Karpas-422 (cell line): ENCODE results near the gene SPSB2. TPM values are rescaled to one million over a fixed set of nuclear protein-coding genes. Genes with fewer than 3 reads are reported as not detected.
A peak's percentile ranks its signal among the peaks of the same experiment; 100 is the strongest.
"Not testable (repeated sequence)": the region's sequence is repeated elsewhere in the genome, so short reads cannot be mapped to it uniquely, and the experiment has no call there.

Experiments
- DNase-seq: peaks from one replicate; pipeline ENCODE4 v3.0.0-alpha.2; 2015
- H2AFZ ChIP-seq: fragments of 200-600 bp; sonication (generic); 2 replicates; pipeline ENCODE4 v1.6.1; 2014; ENCODE audit warnings: antibody characterized with exemption, low read length, mixed read lengths
- H3K27ac ChIP-seq: fragments of 200-600 bp; sonication (generic); 2 replicates; pipeline ENCODE4 v1.5.1; 2014; ENCODE audit warnings: mild to moderate bottlenecking, low read length, moderate library complexity
- H3K27me3 ChIP-seq: fragments of 200-600 bp; sonication (generic); 2 replicates; pipeline ENCODE4 v1.6.1; 2014; ENCODE audit warnings: low read length, mixed read lengths
- H3K36me3 ChIP-seq: fragments of 200-600 bp; sonication (generic); 2 replicates; pipeline ENCODE4 v1.6.1; 2014; ENCODE audit warnings: low read length, mixed read lengths; ENCODE audit not compliant: insufficient read depth
- H3K4me1 ChIP-seq: fragments of 200-600 bp; sonication (generic); 2 replicates; pipeline ENCODE4 v1.6.1; 2014; ENCODE audit warnings: mild to moderate bottlenecking, low read length, mixed read lengths
- H3K4me2 ChIP-seq: fragments of 200-600 bp; sonication (generic); 2 replicates; pipeline ENCODE4 v1.6.1; 2014; ENCODE audit warnings: low read length, low read depth, mild to moderate bottlenecking; ENCODE audit not compliant: poor library complexity, severe bottlenecking
- H3K4me3 ChIP-seq: fragments of 200-600 bp; sonication (generic); 2 replicates; pipeline ENCODE4 v1.5.1; 2014; ENCODE audit warnings: mild to moderate bottlenecking, antibody characterized with exemption, low read length, mixed read lengths
- H3K79me2 ChIP-seq: fragments of 200-600 bp; sonication (generic); 2 replicates; pipeline ENCODE4 v1.6.1; 2014; ENCODE audit warnings: mild to moderate bottlenecking, low read length, mixed read lengths
- H3K9ac ChIP-seq: fragments of 200-600 bp; sonication (generic); 2 replicates; pipeline ENCODE4 v1.6.0; 2014; ENCODE audit warnings: low read length
- H3K9me2 ChIP-seq: fragments of 200-600 bp; sonication (generic), shearing (Covaris generic); replicated peaks from 2 replicates; pipeline ENCODE4 v1.6.0; 2014; ENCODE audit warnings: mild to moderate bottlenecking, low read length, moderate library complexity; ENCODE audit not compliant: insufficient read depth
- H3K9me3 ChIP-seq: fragments of 300-700, 200-600 bp; sonication (generic); 2 replicates; pipeline ENCODE4 v1.6.1; 2014; ENCODE audit warnings: low read length, mixed read lengths
- H4K20me1 ChIP-seq: fragments of 200-600 bp; sonication (generic); 2 replicates; pipeline ENCODE4 v1.6.1; 2014; ENCODE audit warnings: mild to moderate bottlenecking, antibody characterized with exemption, low read length, low read depth; ENCODE audit not compliant: insufficient read depth
- total RNA-seq: library from RNA; depleted of rRNA; stranded (reverse); fragments of >200 nt; shearing (Covaris generic); gene quantifications from 2 replicates; pipeline ENCODE4 v1.2.3, GENCODE V29; 2014; ENCODE audit warnings: low replicate concordance

SPSB2 gene
- total RNA-seq, 1 experiment from 2014 or later = 5.9 TPM

GRCh38 chr12:6891646-6892001 is 18.5 kb upstream of the SPSB2 start:
- Histone ChIP-seq H3K9ac (peak overlapping the region; percentile 64), H3K4me2 (peak overlapping the region; percentile 68), H3K27ac (no peak overlapping the region), H2AFZ (peak overlapping the region; percentile 93; the same call in 1 of the 2 replicates), H3K36me3 (peaks cover 4% of the 10 kb centered on the region; the same call in 1 of the 2 replicates), H4K20me1 (no peaks in the 10 kb centered on the region), H3K4me3 (peak overlapping the region; percentile 57; the same call in 1 of the 2 replicates), H3K4me1 (peaks cover 14% of the 10 kb centered on the region), H3K9me2 (no peaks in the 10 kb centered on the region), H3K9me3 (no peaks in the 10 kb centered on the region), H3K27me3 (no peaks in the 10 kb centered on the region), H3K79me2 (no peaks in the 10 kb centered on the region)
- DNase-seq = no peak

- peak overlapping the region; percentile 57 for H3K4me3 ChIP-seq
- H3K36me3 ChIP-seq = peaks cover 4% of the 10 kb centered on the region; the same call in 1 of the 2 replicates
- peak overlapping the region; percentile 93; the same call in 1 of the 2 replicates for H2AFZ ChIP-seq
- H3K4me1 ChIP-seq = peaks cover 14% of the 10 kb centered on the region
- no peaks in the 10 kb centered on the region for H4K20me1 ChIP-seq
- H3K9me3 ChIP-seq = no peaks in the 10 kb centered on the region
- H3K27ac ChIP-seq = peak overlapping the region; percentile 87
- peak; percentile 99 for DNase-seq
- H3K27me3 ChIP-seq = no peaks in the 10 kb centered on the region
- H3K79me2 ChIP-seq = no peaks in the 10 kb centered on the region
- H3K9ac ChIP-seq = peak overlapping the region; percentile 67
- H3K4me2 ChIP-seq = peak overlapping the region; percentile 68
- H3K9me2 ChIP-seq = no peaks in the 10 kb centered on the region
Measured at GRCh38 chr12:6890789-6891645, 17.9 kb upstream of the SPSB2 start.

- H3K9me3 ChIP-seq, H3K36me3 ChIP-seq, H4K20me1 ChIP-seq, H3K27me3 ChIP-seq, DNase-seq, H3K9me2 ChIP-seq, H3K79me2 ChIP-seq, H2AFZ ChIP-seq: not testable (repeated sequence)
- Histone ChIP-seq H3K4me2 (peak overlapping the region; percentile 68), H3K9ac (peak overlapping the region; percentile 67; the same call in 1 of the 2 replicates), H3K27ac (peak overlapping the region; percentile 87), H3K4me3 (peak overlapping the region; percentile 55; the same call in 1 of the 2 replicates), H3K4me1 (peaks cover 14% of the 10 kb centered on the region)
Measured at GRCh38 chr12:6889775-6890573, 16.9 kb upstream of the SPSB2 start.

- H3K9me2 ChIP-seq, H3K4me3 ChIP-seq, DNase-seq: not testable (repeated sequence)
Measured at GRCh38 chr12:6888794-6889193, 15.7 kb upstream of the SPSB2 start.

GRCh38 chr12:6888360-6888759 is 15.3 kb upstream of the SPSB2 start:
- Histone ChIP-seq H3K9me2 (no peaks in the 10 kb centered on the region), H3K4me1 (peaks cover 14% of the 10 kb centered on the region), H3K79me2 (no peaks in the 10 kb centered on the region), H4K20me1 (no peaks in the 10 kb centered on the region), H3K4me3 (no peak overlapping the region), H3K36me3 (peaks cover 17% of the 10 kb centered on the region; the same call in 1 of the 2 replicates), H3K27ac (no peak overlapping the region), H2AFZ (no peak overlapping the region), H3K9me3 (no peaks in the 10 kb centered on the region), H3K27me3 (no peaks in the 10 kb centered on the region), H3K4me2 (no peak overlapping the region), H3K9ac (no peak overlapping the region)
- no peak for DNase-seq

More at GRCh38 chr12:6888794-6889193, 15.7 kb upstream of the SPSB2 start:
- not testable (repeated sequence) for H3K27me3 ChIP-seq, H3K4me2 ChIP-seq, H3K27ac ChIP-seq, H4K20me1 ChIP-seq, H2AFZ ChIP-seq, H3K9ac ChIP-seq, H3K9me3 ChIP-seq, H3K79me2 ChIP-seq
- H3K36me3 ChIP-seq = peaks cover 13% of the 10 kb centered on the region; the same call in 1 of the 2 replicates
- H3K4me1 ChIP-seq = peaks cover 14% of the 10 kb centered on the region

GRCh38 chr12:6887460-6887859 is 14.4 kb upstream of the SPSB2 start:
- Histone ChIP-seq H3K79me2 (no peaks in the 10 kb centered on the region), H3K4me2 (no peak overlapping the region), H3K27me3 (no peaks in the 10 kb centered on the region), H3K36me3 (peaks cover 17% of the 10 kb centered on the region; the same call in 1 of the 2 replicates), H3K9ac (no peak overlapping the region), H2AFZ (no peak overlapping the region), H3K9me2 (no peaks in the 10 kb centered on the region), H3K27ac (no peak overlapping the region), H3K9me3 (no peaks in the 10 kb centered on the region), H4K20me1 (no peaks in the 10 kb centered on the region), H3K4me3 (no peak overlapping the region), H3K4me1 (peaks cover 14% of the 10 kb centered on the region)
- no peak for DNase-seq

- H3K9me2 ChIP-seq, H4K20me1 ChIP-seq, H2AFZ ChIP-seq, H3K27me3 ChIP-seq, H3K4me2 ChIP-seq, DNase-seq, H3K9me3 ChIP-seq, H3K27ac ChIP-seq, H3K79me2 ChIP-seq, H3K4me3 ChIP-seq, H3K9ac ChIP-seq: not testable (repeated sequence)
- Histone ChIP-seq H3K4me1 (peaks cover 10% of the 10 kb centered on the region), H3K36me3 (peaks cover 17% of the 10 kb centered on the region; the same call in 1 of the 2 replicates)
Measured at GRCh38 chr12:6886206-6886999, 13.3 kb upstream of the SPSB2 start.
